Measurements from ENCODE around the gene CDC34.
A peak's percentile ranks its signal among the peaks of the same experiment; 100 is the strongest.
"Not testable (repeated sequence)": the region's sequence is repeated elsewhere in the genome, so short reads cannot be mapped to it uniquely, and the experiment has no call there.

Gene CDC34

DNA sequence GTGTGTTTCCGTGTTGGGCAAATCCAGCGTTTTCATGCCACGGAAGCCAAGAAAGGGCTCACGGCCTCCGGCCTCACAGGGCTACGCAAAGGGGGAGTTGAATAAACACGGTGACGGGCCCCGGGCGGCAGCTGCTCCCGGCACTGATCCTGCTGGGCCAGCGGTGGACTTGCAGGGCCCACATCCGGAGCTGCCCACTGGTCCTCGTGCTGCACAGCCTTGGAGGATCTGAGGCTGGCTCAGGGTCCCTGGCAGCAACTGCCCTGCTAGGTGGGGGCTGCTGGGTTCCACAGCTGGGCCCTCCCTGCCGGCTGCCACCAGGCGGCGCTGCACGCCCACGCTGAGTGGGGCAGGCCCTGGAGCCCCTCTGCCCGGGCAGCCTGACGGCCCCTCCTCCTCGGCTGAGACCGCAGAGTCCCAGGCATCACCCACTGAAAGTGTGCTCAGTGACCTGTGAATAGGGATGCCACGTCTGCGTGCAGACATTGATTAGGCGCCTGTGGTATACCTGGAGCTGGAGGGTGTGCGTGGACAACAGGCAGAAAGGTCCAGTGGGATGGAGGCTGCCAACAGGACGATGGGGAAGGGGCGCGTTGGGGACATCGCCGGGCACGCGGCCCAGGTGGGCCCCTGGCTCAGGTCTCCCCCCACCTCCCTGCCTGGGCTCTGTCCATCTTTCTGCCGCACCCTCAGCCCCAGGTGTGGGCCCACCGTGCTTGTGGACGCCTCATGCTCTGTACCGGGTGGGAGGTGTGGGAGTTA is 52.9 kb downstream of the CDC34 start:
- Histone ChIP-seq H3K4me2 (ENCODE audit: low read length) (no peak overlapping the region), H3K4me1 (ENCODE audit: low read length) (no peaks in the 10 kb centered on the region), H3K36me3 (replicated peaks; ENCODE audit: low read depth, low read length) (peaks cover 25% of the 10 kb centered on the region), H3K27me3 (ENCODE audit: low read depth, low read length) (no peaks in the 10 kb centered on the region), H3K4me3 (ENCODE audit: low read length) (no peak overlapping the region), H2AFZ (ENCODE audit: low read depth, low read length) (no peak overlapping the region), H3K27ac (ENCODE audit: low read length) (no peak overlapping the region), H3K79me2 (ENCODE audit: low read length) (peaks cover 11% of the 10 kb centered on the region), H3K9me3 (ENCODE audit: insufficient read depth, low read length) (no peaks in the 10 kb centered on the region), H3K9ac (ENCODE audit: low read length) (no peak overlapping the region), H4K20me1 (ENCODE audit: insufficient read depth, low read length) (peaks cover 27% of the 10 kb centered on the region)
- no peak for TF ChIP-seq EZH2phosphoT487 (IDR thresholded peaks at IDR 0.05; ENCODE audit: low read depth)
- peak; percentile 92 for TF ChIP-seq CTCF (IDR thresholded peaks at IDR 0.05; ENCODE audit: low read depth, low read length)

- H3K4me2 ChIP-seq (ENCODE audit: low read length); H3K4me1 ChIP-seq (ENCODE audit: low read length); H3K79me2 ChIP-seq (ENCODE audit: low read length); H3K9me3 ChIP-seq (ENCODE audit: insufficient read depth, low read length); H3K9ac ChIP-seq (ENCODE audit: low read length); H2AFZ ChIP-seq (ENCODE audit: low read depth, low read length); H3K4me3 ChIP-seq (ENCODE audit: low read length); H3K27ac ChIP-seq (ENCODE audit: low read length); H3K27me3 ChIP-seq (ENCODE audit: low read depth, low read length): not testable (repeated sequence)
- H3K36me3 ChIP-seq (replicated peaks; ENCODE audit: low read depth, low read length) = peaks cover 18% of the 10 kb centered on the region
- peaks cover 20% of the 10 kb centered on the region for H4K20me1 ChIP-seq (ENCODE audit: insufficient read depth, low read length)
Measured at GRCh38 chr19:585146-585545, 53.6 kb downstream of the CDC34 start.

DNA sequence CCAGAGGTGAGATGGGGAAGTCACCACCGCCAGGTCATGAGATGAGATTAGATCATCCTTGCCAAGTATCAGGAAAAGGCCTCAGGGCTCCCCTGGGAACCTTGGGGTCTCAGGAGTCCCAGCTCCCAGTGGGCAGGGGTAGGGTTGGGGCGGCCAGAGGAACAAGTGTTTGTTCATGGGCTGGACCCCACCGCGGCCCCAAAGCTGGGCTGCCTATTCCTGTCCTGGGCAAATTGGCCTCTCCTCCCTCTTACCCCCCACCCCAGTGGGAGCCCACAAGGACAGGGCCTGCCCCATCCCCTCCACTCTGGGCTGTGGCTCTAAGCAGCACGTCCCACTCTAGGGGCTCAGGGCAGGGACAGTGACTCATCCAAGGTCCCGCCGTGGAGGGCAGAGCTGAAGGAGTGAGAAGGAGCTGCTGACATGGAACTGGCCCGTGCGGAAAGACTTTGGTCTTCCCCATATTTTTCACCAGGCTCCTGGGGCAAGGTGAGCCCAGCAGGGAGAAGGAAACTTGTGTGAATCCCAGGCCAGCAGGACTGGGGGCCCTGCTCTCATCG is 54.1 kb downstream of the CDC34 start:
- Histone ChIP-seq H3K4me2 (ENCODE audit: low read length) (no peak overlapping the region), H3K9me3 (ENCODE audit: insufficient read depth, low read length) (no peaks in the 10 kb centered on the region), H3K27me3 (ENCODE audit: low read depth, low read length) (no peaks in the 10 kb centered on the region), H3K4me1 (ENCODE audit: low read length) (no peaks in the 10 kb centered on the region), H3K79me2 (ENCODE audit: low read length) (no peaks in the 10 kb centered on the region), H3K27ac (ENCODE audit: low read length) (no peak overlapping the region), H3K4me3 (ENCODE audit: low read length) (no peak overlapping the region), H2AFZ (ENCODE audit: low read depth, low read length) (no peak overlapping the region), H3K9ac (ENCODE audit: low read length) (no peak overlapping the region), H4K20me1 (ENCODE audit: insufficient read depth, low read length) (peaks cover 16% of the 10 kb centered on the region), H3K36me3 (replicated peaks; ENCODE audit: low read depth, low read length) (peaks cover 17% of the 10 kb centered on the region)
- TF ChIP-seq CTCF (IDR thresholded peaks at IDR 0.05; ENCODE audit: low read depth, low read length) = no peak

GRCh38 chr19:588093-588740 is 56.7 kb downstream of the CDC34 start:
- Histone ChIP-seq H3K27me3 (ENCODE audit: low read depth, low read length) (no peaks in the 10 kb centered on the region), H3K4me2 (ENCODE audit: low read length) (0 out of 2 replicates have a peak overlapping the region, but pooled peaks have one; percentile 10), H3K4me1 (ENCODE audit: low read length) (no peaks in the 10 kb centered on the region), H3K79me2 (ENCODE audit: low read length) (no peaks in the 10 kb centered on the region), H3K9ac (ENCODE audit: low read length) (no peak overlapping the region), H2AFZ (ENCODE audit: low read depth, low read length) (no peak overlapping the region), H4K20me1 (ENCODE audit: insufficient read depth, low read length) (peaks cover 16% of the 10 kb centered on the region), H3K9me3 (ENCODE audit: insufficient read depth, low read length) (no peaks in the 10 kb centered on the region), H3K4me3 (ENCODE audit: low read length) (no peak overlapping the region), H3K27ac (ENCODE audit: low read length) (no peak overlapping the region), H3K36me3 (replicated peaks; ENCODE audit: low read depth, low read length) (peaks cover 4% of the 10 kb centered on the region)
- peak; percentile 21; the same call in 1 of the 2 replicates for TF ChIP-seq CTCF (IDR thresholded peaks at IDR 0.05; ENCODE audit: low read depth, low read length)
- no peak for TF ChIP-seq EZH2phosphoT487 (IDR thresholded peaks at IDR 0.05; ENCODE audit: low read depth)

All from OCI-LY3 (cell line).